OCI-LY1 (cell line): ENCODE data around the gene MCC.

Source experiments
- H2AFZ ChIP-seq: fragments of 200-600 bp; sonication (generic), shearing (Covaris generic); 2 replicates; pipeline ENCODE4 v1.6.0; 2014; ENCODE audit warnings: antibody characterized with exemption, mild to moderate bottlenecking, low read length
- H3F3A ChIP-seq: fragments of 200-600 bp; sonication (generic), shearing (Covaris generic); 2 replicates; pipeline ENCODE4 v1.6.0; 2014; ENCODE audit warnings: mild to moderate bottlenecking, antibody characterized with exemption, low read length, moderate library complexity; ENCODE audit not compliant: insufficient read depth
- H3K27ac ChIP-seq: fragments of 200-600 bp; sonication (generic); 2 replicates; pipeline ENCODE4 v1.5.1; 2014; ENCODE audit warnings: low read length, mixed run types, mild to moderate bottlenecking, low read depth; ENCODE audit not compliant: poor library complexity, severe bottlenecking
- H3K27me3 ChIP-seq: fragments of 200-600 bp; sonication (generic); 2 replicates; pipeline ENCODE4 v1.6.0; 2014; ENCODE audit warnings: antibody characterized with exemption, mild to moderate bottlenecking, low read length, moderate library complexity; ENCODE audit not compliant: insufficient read depth
- H3K36me3 ChIP-seq: fragments of 200-600 bp; sonication (generic); 2 replicates; pipeline ENCODE4 v1.6.1; 2014; ENCODE audit warnings: mild to moderate bottlenecking, antibody characterized with exemption, low read length, moderate library complexity, mixed read lengths; ENCODE audit not compliant: insufficient read depth
- H3K4me1 ChIP-seq: fragments of 200-600 bp; sonication (generic); 2 replicates; pipeline ENCODE4 v1.5.1; 2014; ENCODE audit warnings: mild to moderate bottlenecking, low read length, moderate library complexity; ENCODE audit not compliant: insufficient read depth, severe bottlenecking
- H3K4me2 ChIP-seq: fragments of 200-600 bp; sonication (generic), shearing (Covaris generic); 2 replicates; pipeline ENCODE4 v1.6.1; 2014; ENCODE audit warnings: low read length
- H3K4me3 ChIP-seq: fragments of 200-600 bp; sonication (generic); 2 replicates; pipeline ENCODE4 v1.5.1; 2014; ENCODE audit warnings: low read length, low read depth, mild to moderate bottlenecking, mixed read lengths; ENCODE audit not compliant: poor library complexity, severe bottlenecking
- H3K79me2 ChIP-seq: fragments of 200-600 bp; shearing (Covaris generic); 2 replicates; pipeline ENCODE4 v1.6.1; 2016; ENCODE audit warnings: mixed run types, low read length, mixed read lengths; ENCODE audit not compliant: insufficient read depth
- H3K9ac ChIP-seq: fragments of 200-600 bp; sonication (generic), shearing (Covaris generic); 2 replicates; pipeline ENCODE4 v1.6.1; 2014; ENCODE audit warnings: mild to moderate bottlenecking, low read length, mixed read lengths
- H3K9me2 ChIP-seq: fragments of 200-600 bp; sonication (generic), shearing (Covaris generic); 2 replicates; pipeline ENCODE4 v1.6.1; 2014; ENCODE audit warnings: low read depth, mild to moderate bottlenecking, low read length, mixed read lengths
- H3K9me3 ChIP-seq: fragments of 200-600 bp; shearing (Covaris generic); 2 replicates; pipeline ENCODE4 v1.6.1; 2014; ENCODE audit warnings: low read length, mixed read lengths
- H4K20me1 ChIP-seq: fragments of 200-600 bp; sonication (generic), shearing (Covaris generic); 2 replicates; pipeline ENCODE4 v1.6.0; 2016; ENCODE audit warnings: mild to moderate bottlenecking, low read length; ENCODE audit not compliant: insufficient read depth
- EZH2 ChIP-seq: fragments of 200-600 bp; sonication (generic), shearing (Covaris generic); IDR thresholded peaks from 2 replicates; pipeline ENCODE4 v1.8.0; 2017; ENCODE audit warnings: borderline replicate concordance, mixed run types, mild to moderate bottlenecking, antibody characterized with exemption, low read length, moderate library complexity, mixed read lengths
- TF ChIP-seq, protein P1 (sequence below): fragments of 200-600 bp; sonication (generic), shearing (Covaris generic); IDR thresholded peaks from 2 replicates; pipeline ENCODE4 v1.5.1; 2017; ENCODE audit warnings: mild to moderate bottlenecking, antibody characterized with exemption, low read length, moderate library complexity, mixed read lengths

The MCC gene

DNA sequence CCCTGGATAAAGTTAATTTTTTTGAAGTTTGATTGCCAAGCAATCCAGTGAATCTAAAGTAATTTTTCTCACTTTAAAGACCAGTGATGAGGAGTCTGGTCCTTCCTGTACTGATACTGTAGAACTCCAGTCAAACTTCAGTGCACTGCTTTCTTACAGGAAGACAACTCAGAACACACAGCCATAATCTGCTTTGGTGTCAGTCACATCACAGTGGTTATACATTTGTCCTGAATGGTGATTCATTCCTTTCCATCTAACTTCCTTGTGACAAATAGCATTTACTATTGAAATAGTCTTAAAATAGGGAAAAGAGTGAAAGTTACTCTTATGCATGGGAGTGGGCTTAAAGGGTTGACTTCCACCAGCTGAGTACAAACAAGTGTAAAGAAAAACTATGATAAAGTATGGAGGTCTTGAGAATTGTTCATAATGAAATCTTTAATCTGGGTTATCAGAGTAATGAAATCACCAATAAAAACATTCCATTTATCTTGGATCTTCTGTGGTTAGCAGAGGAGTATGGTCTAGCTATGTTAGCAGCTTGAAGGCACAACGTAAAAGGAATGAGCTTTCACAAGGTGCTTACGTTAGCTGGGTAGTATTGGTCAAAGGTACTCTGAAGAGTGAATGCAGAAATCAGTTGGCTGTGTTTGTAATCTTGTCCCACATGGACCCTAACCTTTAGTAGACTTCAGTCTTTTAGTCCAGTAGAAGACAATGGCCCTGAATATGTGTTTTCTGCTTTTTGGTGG is 470.2 kb downstream of the MCC start:
- no peak overlapping the region for H2AFZ ChIP-seq
- no peaks in the 10 kb centered on the region for H3K9me2 ChIP-seq
- H3K36me3 ChIP-seq, result peaks cover 82% of the 10 kb centered on the region
- no peak overlapping the region for H3K4me3 ChIP-seq
- no peaks in the 10 kb centered on the region for H3K79me2 ChIP-seq
- H3K4me2 ChIP-seq, result no peak overlapping the region
- H3K27me3 ChIP-seq, result no peaks in the 10 kb centered on the region
- peaks cover 25% of the 10 kb centered on the region for H3K4me1 ChIP-seq
- no peak overlapping the region for H3K9ac ChIP-seq
- H3K9me3 ChIP-seq, result no peaks in the 10 kb centered on the region
- no peaks in the 10 kb centered on the region for H3F3A ChIP-seq
- no peaks in the 10 kb centered on the region for H4K20me1 ChIP-seq
- no peak overlapping the region for H3K27ac ChIP-seq
- TF ChIP-seq, protein P1, sequence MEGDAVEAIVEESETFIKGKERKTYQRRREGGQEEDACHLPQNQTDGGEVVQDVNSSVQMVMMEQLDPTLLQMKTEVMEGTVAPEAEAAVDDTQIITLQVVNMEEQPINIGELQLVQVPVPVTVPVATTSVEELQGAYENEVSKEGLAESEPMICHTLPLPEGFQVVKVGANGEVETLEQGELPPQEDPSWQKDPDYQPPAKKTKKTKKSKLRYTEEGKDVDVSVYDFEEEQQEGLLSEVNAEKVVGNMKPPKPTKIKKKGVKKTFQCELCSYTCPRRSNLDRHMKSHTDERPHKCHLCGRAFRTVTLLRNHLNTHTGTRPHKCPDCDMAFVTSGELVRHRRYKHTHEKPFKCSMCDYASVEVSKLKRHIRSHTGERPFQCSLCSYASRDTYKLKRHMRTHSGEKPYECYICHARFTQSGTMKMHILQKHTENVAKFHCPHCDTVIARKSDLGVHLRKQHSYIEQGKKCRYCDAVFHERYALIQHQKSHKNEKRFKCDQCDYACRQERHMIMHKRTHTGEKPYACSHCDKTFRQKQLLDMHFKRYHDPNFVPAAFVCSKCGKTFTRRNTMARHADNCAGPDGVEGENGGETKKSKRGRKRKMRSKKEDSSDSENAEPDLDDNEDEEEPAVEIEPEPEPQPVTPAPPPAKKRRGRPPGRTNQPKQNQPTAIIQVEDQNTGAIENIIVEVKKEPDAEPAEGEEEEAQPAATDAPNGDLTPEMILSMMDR, result no peak
- TF ChIP-seq EZH2, result no peak

DNA sequence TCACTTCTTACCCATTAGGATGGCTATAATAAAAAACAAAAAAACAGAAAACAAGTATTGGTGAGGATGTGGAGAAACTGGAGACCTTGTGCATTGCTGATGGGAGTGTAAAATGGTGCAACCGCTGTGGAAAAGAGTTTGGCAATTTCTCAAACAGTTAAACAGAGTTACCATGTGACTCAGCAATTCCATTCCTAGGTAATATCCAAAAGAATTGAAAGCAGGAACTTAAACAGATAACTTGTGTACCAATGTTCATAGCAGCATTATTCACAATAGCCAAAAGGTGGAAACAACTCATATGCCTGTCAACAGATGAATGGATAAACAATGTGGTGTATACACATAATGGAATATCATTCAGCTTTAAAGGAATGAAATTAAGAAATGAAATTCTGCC is 482.8 kb downstream of the MCC start:
- no peak overlapping the region for H2AFZ ChIP-seq
- no peak overlapping the region for H3K4me3 ChIP-seq
- no peak overlapping the region for H3K27ac ChIP-seq
- H3K4me1 ChIP-seq, result no peaks in the 10 kb centered on the region
- H3K9me2 ChIP-seq, result no peaks in the 10 kb centered on the region
- H3F3A ChIP-seq, result no peaks in the 10 kb centered on the region
- peaks cover 91% of the 10 kb centered on the region for H3K36me3 ChIP-seq
- H4K20me1 ChIP-seq, result no peaks in the 10 kb centered on the region
- H3K79me2 ChIP-seq, result no peaks in the 10 kb centered on the region
- no peak overlapping the region for H3K4me2 ChIP-seq
- no peaks in the 10 kb centered on the region for H3K9me3 ChIP-seq
- no peak overlapping the region for H3K9ac ChIP-seq
- H3K27me3 ChIP-seq, result no peaks in the 10 kb centered on the region
- TF ChIP-seq, protein P1, result no peak
- no peak for TF ChIP-seq EZH2

DNA sequence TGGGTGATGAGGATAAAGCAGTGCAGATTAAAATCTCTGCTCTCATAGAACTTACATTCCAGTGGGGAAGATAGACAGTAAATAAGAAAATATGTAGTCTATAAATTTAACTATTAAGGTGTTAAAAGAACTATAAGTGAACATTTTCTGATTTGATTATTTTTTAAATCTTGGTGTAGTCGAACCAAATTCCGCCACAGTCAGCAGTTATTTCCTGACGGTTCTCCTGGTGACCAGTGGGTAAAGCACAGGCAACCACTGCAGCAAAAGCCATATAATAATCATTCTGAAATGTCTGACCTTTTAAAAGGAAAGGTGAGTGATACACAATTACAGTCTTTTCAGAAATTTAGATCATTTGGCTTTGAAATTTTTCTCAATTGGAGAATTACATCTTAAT is 484.5 kb downstream of the MCC start:
- H3K9ac ChIP-seq, result no peak overlapping the region
- TF ChIP-seq, protein P1, result no peak
- TF ChIP-seq EZH2, result no peak
- H3K4me2 ChIP-seq, result no peak overlapping the region
- no peaks in the 10 kb centered on the region for H3F3A ChIP-seq
- no peak overlapping the region for H2AFZ ChIP-seq
- no peak overlapping the region for H3K4me3 ChIP-seq
- H3K9me2 ChIP-seq, result no peaks in the 10 kb centered on the region
- no peaks in the 10 kb centered on the region for H3K4me1 ChIP-seq
- peaks cover 3% of the 10 kb centered on the region; the same call in 1 of the 2 replicates for H3K79me2 ChIP-seq
- H3K27ac ChIP-seq, result no peak overlapping the region
- H4K20me1 ChIP-seq, result no peaks in the 10 kb centered on the region
- peaks cover 84% of the 10 kb centered on the region for H3K36me3 ChIP-seq
- H3K27me3 ChIP-seq, result no peaks in the 10 kb centered on the region
- no peaks in the 10 kb centered on the region for H3K9me3 ChIP-seq
